GM21526 (cell line): ENCODE measurements around the gene TTC34.

Experiments used
- ATAC-seq: cut with Tn5 transposase; IDR thresholded peaks from one replicate; pipeline ENCODE4 v1.9.1; 2021; ENCODE audit warnings: moderate library complexity; ENCODE audit not compliant: unreplicated experiment, low FRiP score

Gene TTC34, protein sequence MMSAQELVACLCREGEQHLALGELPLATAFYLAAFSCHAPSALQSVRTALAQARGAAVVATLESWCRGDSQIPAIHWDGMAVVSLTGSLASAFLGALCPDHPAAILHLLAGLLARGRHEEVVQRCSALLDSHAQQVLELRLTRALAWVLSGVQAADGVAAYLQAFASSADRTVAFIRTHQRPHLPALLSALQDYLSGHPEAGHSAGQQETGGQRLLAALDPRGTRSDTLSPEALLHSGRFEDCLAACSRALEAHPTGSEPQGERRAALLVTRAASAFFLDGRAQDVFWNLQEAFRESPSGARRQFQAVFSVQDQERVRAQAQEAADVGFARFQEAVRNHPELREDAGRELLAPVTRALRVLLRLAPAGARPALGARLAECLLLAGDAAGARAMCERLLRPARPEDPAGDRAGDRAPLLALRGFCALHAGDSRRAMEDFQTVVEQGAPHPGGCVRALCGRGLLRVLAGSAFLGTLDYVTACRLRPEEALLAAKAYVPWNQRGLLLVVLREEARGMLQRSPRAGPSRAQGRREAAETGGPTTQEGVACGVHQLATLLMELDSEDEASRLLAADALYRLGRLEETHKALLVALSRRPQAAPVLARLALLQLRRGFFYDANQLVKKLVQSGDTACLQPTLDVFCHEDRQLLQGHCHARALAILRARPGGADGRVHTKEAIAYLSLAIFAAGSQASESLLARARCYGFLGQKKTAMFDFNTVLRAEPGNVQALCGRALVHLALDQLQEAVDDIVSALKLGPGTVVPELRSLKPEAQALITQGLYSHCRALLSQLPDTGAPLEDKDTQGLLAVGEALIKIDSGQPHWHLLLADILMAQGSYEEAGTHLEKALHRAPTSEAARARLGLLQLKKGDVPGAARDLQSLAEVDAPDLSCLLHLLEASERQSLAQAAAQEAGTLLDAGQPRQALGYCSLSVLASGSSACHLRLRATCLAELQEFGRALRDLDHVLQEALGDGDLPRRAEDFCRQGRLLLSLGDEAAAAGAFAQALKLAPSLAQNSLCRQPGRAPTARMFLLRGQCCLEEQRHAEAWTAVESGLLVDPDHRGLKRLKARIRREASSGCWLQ

DNA sequence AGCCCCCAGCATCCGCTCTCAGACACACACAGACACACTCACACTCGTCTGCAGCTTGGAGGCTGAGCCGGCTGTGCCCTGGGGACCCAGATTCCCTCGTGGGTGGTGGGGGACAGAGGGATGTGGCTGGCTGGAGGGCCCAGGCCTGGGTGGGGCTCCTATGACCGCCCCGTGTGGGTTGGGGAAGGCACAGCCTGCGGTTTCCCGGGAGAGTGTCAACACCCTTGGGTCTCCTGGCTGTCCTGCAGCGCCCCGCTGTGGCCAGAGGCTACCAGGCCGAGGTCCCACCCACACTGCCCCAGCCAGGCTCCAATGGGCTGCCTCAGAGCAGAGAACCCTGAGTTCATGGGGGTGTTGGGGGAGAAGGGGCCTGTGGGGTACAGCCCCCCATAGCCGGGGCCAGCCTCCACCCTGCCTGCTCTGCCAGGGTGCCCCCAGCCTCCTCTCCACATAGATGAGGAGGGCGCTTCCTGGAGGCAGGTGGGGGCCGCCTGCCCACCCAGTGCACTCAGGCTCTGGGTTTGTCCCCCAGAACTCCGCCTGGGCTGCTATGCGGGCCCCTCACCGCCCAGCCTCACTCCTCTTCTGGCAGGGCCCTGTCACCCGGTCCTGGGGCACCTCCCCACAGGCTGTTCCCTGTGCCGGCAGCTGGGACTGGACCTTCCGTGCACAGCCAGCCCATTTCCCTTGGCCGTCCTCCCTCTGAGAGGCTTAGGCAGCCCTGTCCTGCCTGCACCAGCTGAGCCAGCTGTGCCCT is at the start of gene TTC34:
TSS of gene TTC34 (minus strand) at position 159 of the 757 bp plus-strand sequence. CDS start 866 bp downstream, outside the sequence.
- no peak for ATAC-seq

DNA sequence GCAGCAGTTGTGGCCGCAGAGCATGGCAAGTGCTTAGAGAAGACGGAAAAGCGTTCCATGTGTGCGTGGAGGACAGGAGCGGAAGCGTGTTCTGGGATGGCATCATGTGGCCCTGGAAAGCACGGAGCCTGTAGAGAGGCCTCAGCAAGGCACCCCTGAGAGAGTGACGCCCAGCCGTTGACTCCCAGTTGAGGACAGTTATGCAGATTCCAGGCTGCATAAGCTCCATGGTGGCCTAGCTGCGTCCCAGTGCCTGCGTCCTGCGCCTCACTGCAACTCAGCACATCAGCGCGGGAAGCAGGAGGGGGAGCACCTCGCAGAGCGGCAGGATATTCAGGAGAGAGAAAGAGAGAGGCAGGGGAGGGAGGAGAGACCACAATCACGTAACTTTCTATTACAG is 49.0 kb upstream of the TTC34 start:
- no peak for ATAC-seq

DNA sequence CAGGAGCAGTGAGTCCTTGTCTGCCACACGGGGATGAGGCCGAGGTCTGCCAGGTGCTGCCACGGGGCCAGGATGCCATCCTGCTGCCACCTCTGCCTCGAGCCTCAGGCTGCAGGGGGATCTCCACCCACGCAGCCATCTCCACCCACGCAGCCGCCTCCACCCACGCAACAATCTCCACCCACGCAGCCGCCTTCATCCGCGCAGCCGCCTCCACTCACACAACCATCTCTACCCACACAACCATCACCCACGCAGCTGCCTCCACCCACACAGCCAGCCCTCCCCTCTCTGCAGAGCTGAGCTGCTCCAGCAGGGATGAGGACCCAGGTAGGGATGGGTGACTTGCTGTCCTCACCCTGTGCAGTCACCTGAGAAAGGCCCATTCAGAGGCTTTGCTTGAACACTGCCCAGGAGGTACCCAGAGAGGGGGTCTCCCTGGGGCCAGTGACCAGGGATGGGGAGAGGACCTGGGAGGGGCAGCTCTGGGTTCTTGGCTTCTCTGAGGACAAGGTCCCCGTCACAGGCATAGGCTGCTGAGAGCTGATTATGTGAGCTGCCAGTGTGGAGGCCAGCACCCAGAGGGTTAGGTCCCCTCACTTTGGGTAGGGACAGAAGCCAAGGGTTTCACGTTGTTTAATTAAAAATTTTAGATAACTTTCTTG is 46.6 kb upstream of the TTC34 start:
- no peak for ATAC-seq

DNA sequence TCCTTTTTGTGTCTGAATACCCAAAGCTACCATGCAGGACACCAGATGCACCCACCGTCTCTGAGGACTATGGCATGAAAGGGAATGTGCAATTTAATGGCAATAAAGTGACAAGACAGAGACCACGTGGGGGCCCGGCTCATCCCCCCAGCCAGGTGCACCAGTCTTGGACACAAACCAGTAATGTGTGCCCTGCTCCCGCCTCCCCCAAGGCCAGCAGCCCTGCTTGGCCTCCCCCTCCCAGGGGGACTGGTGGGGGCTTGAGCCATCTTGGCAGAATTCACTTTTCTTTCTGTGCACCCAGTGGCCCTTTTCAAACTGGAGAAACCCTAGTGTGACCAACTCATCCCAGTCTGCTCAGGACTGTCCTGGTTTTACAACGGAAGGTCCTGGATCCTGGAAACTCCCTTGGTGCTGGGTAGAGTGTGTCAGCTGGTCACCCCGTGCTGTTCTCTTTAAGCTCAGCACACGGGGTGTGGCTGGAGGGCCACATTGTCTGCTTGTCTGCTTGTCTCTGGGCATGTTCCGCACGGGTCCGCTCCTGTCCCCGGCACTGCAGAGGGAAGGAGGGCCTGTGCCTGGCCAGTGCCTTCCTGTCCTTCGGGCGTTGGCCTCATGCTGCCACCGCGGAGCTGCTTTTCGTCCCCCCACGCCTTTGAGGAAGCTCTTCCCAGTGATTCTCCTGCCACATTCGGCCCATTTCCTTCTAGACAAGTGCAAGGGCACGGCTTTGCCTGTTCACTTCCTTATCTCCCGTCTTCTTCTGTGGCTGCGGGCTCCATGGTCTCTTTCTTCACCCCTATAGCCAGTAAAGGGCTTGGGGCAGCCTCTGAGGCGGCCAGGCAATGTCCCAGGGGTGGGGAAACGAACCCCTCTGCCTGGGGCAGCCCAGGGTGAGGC is 45.8 kb upstream of the TTC34 start:
- ATAC-seq, result no peak

DNA sequence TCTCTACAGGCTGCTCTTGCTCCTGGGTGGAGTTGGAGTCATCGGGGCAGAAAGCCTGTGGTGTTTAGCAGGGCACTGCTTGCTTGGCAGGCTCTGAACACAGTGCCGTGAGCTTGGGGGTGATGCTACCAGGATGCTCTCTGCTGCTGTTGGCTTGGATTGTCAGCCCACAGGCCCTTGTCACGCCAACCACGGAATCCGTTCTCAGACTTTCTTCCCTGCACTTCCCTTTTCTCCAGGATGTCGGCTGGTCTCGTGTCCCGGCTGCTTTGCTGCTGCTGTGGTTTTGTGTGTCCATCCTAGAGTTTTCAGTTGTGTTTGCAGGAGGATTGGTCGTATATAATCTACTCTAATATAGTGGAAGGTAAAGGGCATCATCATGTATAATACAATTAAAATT is 44.4 kb upstream of the TTC34 start:
- no peak for ATAC-seq

DNA sequence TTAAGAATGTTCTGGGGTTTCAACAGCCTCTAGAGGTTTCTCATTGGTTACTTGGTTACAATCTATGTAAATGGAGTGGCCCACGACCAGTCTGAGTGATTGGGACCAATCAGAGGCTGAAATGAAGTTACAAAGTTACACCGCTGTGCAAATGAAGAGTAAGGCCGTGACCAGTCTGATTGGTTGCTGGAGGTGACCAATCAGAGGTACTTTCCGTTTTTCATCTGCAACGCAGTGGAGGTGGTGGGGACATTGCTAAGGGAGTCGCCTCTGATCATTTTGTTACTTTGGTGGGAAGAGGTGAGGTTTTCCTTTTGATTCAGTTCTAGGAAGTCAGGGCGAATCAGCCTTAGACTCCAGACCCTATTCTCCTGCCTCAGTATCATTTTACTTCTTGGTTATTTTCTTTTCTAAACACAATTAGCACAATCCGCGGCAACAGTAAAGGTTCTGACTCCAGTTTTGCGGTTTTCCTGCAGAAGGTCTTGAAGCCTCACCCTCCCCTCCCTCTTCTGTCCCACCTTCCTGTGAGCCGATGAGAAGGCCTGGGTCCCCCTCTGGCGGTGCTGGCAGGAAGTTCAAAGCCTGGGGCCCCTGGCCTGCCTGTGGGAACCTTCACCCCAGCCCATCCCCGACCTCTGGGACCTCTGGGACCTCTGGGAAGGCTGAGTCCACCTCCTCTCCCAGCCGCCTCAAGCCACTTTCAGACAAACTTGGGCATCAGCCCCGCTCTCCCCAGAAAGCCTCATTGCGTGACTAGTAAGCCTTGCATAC is 38.7 kb upstream of the TTC34 start:
- ATAC-seq, result no peak

DNA sequence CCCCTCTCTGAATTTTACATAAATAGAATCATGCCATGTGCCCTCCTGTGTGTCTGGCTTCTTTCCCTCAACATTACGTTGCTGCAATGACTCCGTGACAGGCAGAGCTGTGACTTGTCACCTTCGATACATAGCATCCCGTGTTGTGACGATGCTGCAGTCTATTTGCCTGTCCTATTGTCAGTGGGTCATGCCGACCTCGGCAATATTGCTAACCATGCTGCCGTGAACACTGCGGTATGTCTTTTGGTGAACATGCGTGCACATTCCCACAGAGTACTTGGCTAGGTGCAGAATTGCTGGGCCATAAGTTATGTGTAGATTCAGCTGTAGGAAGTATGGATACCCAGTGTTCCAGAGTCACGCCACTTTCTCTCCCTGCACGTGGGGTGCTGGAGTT is 36.3 kb upstream of the TTC34 start:
- no peak for ATAC-seq

DNA sequence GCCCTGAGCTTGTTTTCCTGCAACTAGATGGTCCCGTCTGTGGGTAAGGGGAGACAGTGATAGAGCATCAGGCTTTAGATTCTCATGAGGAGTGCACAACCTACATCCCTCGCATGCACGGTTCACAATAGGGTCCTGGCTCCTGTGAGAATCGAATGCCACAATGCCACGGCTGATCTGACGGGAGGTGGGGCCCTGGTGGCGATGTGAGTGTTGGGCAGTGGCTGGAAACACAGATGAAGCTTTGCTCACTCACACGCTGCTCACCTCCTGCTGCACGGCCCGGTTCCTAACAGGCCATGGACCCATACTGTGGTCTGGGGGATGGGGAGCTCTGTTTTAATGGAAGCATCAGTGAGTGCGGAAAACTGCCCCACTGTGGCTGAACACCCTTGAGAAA is 35.8 kb upstream of the TTC34 start:
- no peak for ATAC-seq

DNA sequence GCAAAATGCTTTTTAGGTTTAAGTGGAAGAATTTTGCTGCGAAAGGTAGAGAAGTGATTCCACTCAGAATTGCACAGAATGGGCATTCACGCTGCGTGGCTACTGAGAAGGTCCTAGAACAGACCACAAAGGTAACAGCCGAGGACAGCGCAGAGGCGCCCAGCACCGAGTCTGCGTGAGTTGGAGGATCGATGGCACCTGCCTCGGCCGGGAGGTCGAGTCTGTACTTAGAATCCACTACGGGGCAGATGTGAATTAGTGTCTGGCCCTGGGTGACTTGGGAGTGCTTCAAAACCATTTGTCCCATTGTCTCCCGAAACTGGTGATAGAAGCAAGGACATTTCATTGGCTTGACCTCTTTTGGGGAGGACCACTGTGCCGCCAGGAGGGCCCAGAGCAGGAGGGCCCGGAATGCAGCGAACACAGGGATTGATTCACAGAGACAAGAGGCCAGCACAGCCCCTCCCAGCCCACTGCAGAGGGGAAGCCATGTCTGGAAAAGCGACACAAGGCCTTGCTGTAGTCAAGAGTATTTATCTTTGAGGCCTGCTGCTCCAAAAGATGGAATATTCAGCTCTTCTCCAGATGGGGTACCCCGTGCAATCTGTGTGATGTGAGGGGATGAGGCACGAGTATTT is 35.0 kb upstream of the TTC34 start:
- no peak for ATAC-seq

DNA sequence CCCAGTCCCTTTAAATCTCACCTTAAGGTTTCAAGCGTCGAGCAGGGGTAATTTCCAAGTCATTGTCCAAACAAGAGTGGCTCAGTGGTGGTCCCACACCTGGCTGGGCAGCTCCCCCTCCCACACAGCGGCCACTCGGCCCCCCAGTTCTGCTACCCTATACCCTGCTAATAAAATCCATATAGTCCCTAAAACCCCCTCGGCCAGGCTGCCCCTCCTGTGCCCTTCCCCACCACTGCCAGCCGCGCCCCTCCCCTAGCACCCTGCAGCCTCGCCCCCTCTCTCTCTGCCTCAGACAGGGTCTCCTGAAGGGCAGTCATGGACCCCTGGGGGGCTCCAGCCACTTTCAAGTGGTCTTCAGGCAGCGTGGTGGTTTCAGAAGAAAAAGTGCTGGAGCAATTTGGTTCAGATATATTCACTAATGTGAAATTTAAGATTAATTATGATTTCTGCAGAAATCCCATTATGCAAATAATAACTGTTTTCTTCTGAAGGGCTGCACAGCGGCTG is 34.2 kb upstream of the TTC34 start:
- ATAC-seq, result no peak

DNA sequence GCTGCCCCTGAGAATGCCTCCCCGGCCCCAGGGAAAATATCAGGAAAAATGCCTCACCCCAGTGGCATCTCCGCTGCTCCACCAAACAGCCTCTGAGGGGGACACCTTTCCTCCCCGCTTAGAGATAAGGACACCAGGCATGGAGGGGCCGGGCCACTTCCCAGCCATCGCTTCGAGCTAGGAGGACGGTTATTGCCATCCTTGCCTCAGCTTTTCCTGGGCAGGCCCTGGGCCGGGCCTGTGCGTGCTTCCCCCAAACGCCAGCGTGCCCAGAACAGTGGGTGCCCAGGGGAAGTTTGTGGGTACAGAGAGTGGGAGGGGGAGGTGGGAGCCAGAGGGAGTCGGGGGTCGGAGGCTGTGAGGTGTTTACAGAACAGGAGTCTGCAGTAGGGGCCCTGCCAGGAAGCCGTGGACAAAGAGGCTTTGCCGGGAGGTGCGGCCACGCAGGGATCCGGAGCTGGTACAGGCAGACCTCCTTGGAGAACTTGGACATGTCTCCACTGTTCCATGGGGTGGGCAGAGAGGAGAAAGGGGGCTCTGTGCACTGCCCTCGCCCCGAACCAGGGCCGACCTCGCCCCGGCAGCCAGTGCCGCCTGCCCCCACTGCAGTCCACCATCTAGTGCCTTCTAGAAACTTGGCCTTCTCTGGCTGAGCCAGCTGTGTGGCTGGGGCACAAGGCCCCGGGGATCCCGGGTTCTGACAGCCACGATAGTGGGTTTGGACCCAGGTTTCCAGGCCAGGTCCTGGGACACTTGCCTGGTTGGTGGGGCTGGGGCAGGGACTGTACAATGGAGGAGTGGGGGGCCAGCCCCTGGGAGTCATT is 33.5 kb upstream of the TTC34 start:
- no peak for ATAC-seq

DNA sequence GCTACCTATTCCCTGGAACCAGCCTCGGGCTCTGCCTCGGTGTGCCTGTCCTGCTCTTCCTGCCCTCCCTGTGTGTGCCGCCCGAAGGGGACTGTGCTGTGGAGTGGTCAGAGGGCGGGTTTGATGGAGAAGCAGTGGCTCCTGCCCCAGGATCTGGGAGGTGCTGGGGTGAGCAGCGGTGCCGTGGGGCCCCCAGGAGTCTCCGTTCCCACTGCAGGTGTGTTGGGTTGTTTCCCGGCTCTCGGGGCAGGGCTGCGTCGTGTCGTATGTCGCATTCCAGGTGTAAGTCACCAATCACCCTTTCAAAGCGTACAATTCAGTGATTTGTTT is 32.6 kb upstream of the TTC34 start:
- no peak for ATAC-seq

DNA sequence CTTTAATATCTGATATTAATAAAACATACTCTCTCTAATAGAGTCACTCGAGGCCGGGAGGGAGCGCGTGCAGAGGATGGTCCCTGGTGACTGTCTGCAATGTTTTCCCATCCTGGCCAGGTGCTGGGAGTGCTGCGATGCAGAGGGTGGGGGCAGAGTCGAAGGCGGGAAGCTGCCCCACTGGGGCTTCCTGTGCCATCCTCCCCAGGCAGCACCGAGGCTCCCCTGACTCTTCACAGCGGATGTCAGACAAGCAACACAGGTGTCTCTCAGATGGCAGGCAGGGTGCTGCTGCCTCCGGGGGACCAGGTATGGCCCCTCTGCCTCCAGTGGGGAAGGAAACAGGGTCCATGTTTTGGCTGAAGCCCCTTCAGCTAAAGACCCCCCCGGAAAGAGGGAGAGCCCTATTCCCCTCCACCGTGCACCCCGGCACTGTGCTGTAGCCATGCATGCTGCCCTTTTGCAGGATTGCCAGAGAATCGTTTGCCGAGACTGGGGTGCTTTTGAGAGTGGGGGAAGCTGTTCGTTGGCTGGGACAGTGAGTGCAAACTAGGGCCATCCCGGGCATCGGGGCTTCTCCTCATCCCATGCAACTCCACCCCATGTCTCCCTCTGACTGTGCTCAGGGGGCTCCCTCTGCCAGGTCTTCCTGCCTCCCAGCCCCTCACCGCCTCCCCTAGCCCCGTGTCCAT is 32.1 kb upstream of the TTC34 start:
- ATAC-seq, result no peak

DNA sequence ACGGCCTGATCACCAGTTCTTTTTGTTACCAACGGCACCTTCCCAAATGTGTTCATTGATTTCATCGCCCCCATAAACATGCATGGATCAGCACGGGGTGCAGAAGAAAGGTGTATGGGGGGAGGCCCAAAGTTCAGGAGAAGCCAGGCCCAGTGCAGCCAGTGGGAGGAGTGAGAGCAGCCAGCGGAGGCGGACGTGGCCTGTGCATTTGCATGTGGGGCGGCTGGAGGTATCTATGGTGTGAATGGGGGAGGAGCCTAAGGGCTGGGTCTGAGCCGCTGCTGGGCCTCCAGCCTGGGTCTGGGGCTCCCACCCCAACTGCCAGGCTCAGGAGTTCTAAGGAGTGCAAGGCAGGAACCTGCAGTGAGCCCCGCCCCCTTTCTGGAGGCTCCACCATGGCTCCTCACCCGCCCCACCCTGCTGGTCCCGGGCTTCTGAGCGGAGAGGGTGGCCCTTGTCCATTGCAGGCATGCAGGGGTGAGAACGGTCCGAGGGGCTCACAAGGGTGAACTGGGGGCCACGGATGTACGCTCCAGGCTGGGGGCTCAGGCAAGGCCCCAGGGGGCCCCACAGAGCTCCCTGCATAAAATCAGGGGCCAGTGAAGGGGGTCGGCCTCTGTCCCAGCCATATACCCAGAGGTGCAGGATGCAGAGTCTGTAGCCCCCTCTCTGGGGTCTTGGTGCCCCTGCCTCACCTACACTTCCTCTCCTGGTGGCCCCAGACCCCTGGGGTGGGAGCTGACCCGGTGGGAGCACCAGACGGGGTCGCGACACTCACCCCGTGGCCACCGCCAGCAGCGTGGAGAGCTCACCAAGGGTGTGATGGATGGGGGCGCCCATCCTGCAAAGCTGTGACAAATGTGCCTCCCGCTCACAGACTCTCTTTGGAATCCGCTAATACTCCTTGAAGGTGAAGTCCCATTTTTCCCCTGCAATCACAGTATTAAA is 31.3 kb upstream of the TTC34 start:
- ATAC-seq, result no peak

DNA sequence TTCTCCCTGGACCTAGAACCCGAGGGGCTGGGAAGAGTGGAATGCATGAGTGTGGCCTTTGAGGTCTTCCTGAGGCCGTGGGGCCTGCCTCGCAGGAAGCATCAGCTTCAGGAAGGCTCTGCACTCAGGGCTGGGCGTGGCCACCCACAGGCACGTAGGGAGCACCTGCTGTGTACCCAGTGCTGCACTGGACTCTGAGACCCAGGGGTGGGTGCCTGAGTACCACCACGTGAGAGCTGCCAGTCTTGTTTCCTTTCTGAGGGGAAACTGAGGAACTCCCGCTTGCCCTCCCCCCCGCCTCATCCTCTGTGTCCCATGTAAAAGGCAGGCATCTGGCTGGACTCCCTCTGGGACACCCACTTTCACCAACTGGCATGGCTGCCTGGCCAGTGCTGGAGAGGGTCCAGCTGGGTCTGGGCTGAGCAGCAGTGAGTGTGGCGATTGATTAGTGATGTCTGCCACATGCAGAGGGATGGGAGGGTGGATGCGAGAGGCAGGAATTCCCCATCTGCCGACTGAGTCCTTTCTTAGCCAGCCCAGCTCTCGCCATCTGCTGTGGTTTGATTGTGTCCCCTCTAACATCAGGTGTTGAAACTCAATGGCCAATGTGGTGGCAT is 30.2 kb upstream of the TTC34 start:
- ATAC-seq, result no peak
